Parathyroid adenoma (tissue), 2 donors: Measurements from ENCODE around the gene ZMAT3.

Source experiments
- H2AFZ ChIP-seq: fragments of 300-600 bp; sonication (generic); one replicate; pipeline ENCODE4 v1.7.0; 2017; ENCODE audit warnings: antibody characterized with exemption, mild to moderate bottlenecking
- H3K27ac ChIP-seq: fragments of 300-600 bp; sonication (generic); one replicate; pipeline ENCODE4 v1.7.0; 2017
- H3K27me3 ChIP-seq: fragments of 300-600 bp; sonication (generic); one replicate; pipeline ENCODE4 v1.7.0; 2017; ENCODE audit warnings: low read length; ENCODE audit not compliant: control insufficient read depth, insufficient read depth
- H3K36me3 ChIP-seq: fragments of 300-600 bp; sonication (generic); one replicate; pipeline ENCODE4 v1.7.0; 2017; ENCODE audit warnings: low read length; ENCODE audit not compliant: control insufficient read depth, insufficient read depth
- H3K4me1 ChIP-seq: fragments of 300-600 bp; sonication (generic); one replicate; pipeline ENCODE4 v1.7.0; 2017; ENCODE audit warnings: control low read depth
- H3K4me2 ChIP-seq: fragments of 300-600 bp; sonication (generic); one replicate; pipeline ENCODE4 v1.7.0; 2017; ENCODE audit warnings: low read length
- H3K4me3 ChIP-seq: fragments of 300-600 bp; sonication (generic); one replicate; pipeline ENCODE4 v1.7.0; 2017; ENCODE audit warnings: low read depth, low read length
- H3K79me2 ChIP-seq: fragments of 300-600 bp; sonication (generic); one replicate; pipeline ENCODE4 v1.7.0; 2017; ENCODE audit warnings: control low read depth
- H3K9ac ChIP-seq: fragments of 300-600 bp; sonication (generic); one replicate; pipeline ENCODE4 v1.7.0; 2017; ENCODE audit warnings: mild to moderate bottlenecking
- H3K9me3 ChIP-seq: fragments of 300-600 bp; sonication (generic); one replicate; pipeline ENCODE4 v1.7.0; 2017; ENCODE audit warnings: low read length; ENCODE audit not compliant: control insufficient read depth
- TF ChIP-seq, protein P1 (sequence below): fragments of 300-600 bp; sonication (generic); IDR thresholded peaks from one replicate; pipeline ENCODE4 v1.7.0; 2017; ENCODE audit warnings: antibody characterized with exemption, mild to moderate bottlenecking
- donor health status: primary hyperparathyroidism.

The ZMAT3 gene

DNA sequence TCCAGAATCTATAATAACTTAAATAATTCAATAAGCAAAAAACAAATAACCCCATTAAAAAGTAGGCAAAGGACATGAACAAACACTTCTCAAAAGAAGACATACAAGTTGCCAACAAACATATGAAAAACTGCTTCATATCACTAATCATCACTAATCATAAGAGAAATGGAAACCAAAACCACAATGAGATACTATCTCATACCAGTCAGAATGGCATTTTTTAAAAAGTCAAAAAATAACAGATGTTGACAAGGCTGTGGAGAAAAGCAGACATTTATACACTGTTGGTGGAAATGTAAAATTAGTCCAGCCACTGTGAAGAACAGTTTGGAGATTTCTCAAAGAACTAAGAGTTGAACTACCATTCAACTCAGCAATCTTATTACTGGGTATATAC is 19.5 kb upstream of the ZMAT3 start:
- Histone ChIP-seq H3K4me3 (no peak overlapping the region), H3K79me2 (no peaks in the 10 kb centered on the region), H3K9ac (no peak overlapping the region), H2AFZ (no peak overlapping the region), H3K36me3 (no peaks in the 10 kb centered on the region), H3K9me3 (no peaks in the 10 kb centered on the region), H3K27ac (no peak overlapping the region), H3K4me1 (no peaks in the 10 kb centered on the region), H3K27me3 (no peaks in the 10 kb centered on the region), H3K4me2 (no peak overlapping the region)
- TF ChIP-seq, protein P1, sequence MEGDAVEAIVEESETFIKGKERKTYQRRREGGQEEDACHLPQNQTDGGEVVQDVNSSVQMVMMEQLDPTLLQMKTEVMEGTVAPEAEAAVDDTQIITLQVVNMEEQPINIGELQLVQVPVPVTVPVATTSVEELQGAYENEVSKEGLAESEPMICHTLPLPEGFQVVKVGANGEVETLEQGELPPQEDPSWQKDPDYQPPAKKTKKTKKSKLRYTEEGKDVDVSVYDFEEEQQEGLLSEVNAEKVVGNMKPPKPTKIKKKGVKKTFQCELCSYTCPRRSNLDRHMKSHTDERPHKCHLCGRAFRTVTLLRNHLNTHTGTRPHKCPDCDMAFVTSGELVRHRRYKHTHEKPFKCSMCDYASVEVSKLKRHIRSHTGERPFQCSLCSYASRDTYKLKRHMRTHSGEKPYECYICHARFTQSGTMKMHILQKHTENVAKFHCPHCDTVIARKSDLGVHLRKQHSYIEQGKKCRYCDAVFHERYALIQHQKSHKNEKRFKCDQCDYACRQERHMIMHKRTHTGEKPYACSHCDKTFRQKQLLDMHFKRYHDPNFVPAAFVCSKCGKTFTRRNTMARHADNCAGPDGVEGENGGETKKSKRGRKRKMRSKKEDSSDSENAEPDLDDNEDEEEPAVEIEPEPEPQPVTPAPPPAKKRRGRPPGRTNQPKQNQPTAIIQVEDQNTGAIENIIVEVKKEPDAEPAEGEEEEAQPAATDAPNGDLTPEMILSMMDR: no peak

DNA sequence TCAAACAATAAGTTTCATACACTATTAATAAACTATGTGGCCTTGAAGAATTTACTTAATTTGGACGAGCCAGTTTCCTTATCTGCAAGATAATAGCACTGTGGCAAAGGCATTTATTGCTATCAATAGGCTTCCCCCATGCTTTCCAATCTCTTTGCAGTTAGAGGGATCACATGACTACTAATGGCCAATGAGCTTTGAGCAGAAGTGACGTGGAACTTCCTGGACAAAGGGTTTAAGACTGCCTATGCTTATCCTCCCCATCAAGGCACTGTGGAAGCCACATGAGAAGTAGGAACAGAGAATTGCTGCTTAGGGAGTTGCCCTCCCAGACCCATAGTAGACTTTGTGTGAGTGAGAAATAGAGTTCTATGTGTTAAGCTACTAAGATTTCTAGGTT is 16.7 kb upstream of the ZMAT3 start:
- TF ChIP-seq, protein P1: no peak
- Histone ChIP-seq H3K27ac (no peak overlapping the region), H2AFZ (no peak overlapping the region), H3K4me2 (no peak overlapping the region), H3K36me3 (no peaks in the 10 kb centered on the region), H3K4me1 (no peaks in the 10 kb centered on the region), H3K9ac (no peak overlapping the region), H3K79me2 (no peaks in the 10 kb centered on the region), H3K4me3 (no peak overlapping the region), H3K9me3 (no peaks in the 10 kb centered on the region), H3K27me3 (no peaks in the 10 kb centered on the region)

DNA sequence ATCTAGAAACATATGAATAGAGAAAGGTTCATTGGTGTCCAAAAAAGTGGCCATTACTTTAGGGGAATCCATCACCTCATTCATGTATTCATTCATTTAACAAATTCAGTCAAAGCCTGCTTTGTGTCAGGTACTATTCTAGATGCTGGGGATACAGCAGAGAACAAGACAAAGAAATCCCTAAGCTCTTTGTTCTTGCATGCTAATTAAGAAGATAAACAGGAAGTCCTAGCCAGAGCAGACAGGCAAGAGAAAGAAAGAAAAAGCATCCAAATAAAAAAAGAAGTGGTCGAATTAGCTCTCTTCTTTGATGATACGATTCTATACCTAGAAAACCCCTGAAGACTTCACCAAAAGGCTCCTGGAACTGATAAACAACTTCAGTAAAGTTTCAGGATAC is 12.4 kb upstream of the ZMAT3 start:
- H2AFZ ChIP-seq: no peak overlapping the region
- H3K9me3 ChIP-seq: no peaks in the 10 kb centered on the region
- H3K4me3 ChIP-seq: no peak overlapping the region
- H3K4me1 ChIP-seq: no peaks in the 10 kb centered on the region
- H3K27me3 ChIP-seq: no peaks in the 10 kb centered on the region
- TF ChIP-seq, protein P1: no peak
- no peak overlapping the region for H3K9ac ChIP-seq
- no peak overlapping the region for H3K4me2 ChIP-seq
- H3K36me3 ChIP-seq: no peaks in the 10 kb centered on the region
- H3K79me2 ChIP-seq: no peaks in the 10 kb centered on the region
- H3K27ac ChIP-seq: no peak overlapping the region

DNA sequence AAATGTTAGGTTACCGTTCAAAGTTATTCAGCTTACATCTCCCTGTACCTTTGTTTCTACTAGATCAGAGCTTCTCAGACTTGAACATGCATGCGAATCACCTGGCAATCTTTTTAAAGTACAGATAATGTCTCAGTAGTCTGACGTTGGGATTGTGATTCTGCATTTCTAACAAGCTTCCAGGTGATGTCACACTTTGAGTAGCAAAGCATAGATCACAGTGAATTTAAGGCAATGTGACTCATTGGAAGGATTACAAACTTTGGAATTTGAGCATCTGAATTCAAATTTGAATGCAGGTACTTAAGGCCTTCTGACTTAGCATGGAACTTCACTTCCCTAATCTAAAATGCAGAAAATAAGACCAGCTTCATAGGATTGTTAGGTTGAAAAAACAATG is 10.8 kb upstream of the ZMAT3 start:
- H3K9me3 ChIP-seq: no peaks in the 10 kb centered on the region
- no peak overlapping the region for H3K9ac ChIP-seq
- TF ChIP-seq, protein P1: no peak
- no peaks in the 10 kb centered on the region for H3K27me3 ChIP-seq
- no peak overlapping the region for H3K4me3 ChIP-seq
- no peak overlapping the region for H3K27ac ChIP-seq
- no peak overlapping the region for H3K4me2 ChIP-seq
- no peak overlapping the region for H2AFZ ChIP-seq
- H3K79me2 ChIP-seq: no peaks in the 10 kb centered on the region
- H3K4me1 ChIP-seq: no peaks in the 10 kb centered on the region
- H3K36me3 ChIP-seq: no peaks in the 10 kb centered on the region

DNA sequence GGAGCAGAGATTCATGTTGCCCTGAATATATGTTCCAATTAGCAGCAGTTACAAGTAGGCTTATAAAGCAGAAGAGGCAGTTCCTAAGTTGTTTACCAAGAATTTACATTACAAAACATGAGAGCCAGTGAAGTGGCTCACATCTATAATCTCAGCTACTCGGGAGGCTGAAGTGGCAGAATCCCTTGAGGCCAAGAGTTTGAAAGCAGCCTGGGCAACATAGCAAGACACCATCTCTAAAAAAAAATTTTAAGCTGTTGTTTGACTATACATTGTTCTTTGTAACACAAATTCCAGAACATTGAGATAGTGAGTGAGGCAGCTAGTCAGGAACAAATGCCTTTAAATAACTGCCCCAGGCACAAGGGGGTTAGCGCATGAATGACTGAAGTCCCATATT is 10.3 kb upstream of the ZMAT3 start:
- TF ChIP-seq, protein P1: no peak
- no peaks in the 10 kb centered on the region for H3K4me1 ChIP-seq
- no peak overlapping the region for H2AFZ ChIP-seq
- H3K36me3 ChIP-seq: no peaks in the 10 kb centered on the region
- no peak overlapping the region for H3K4me3 ChIP-seq
- H3K9me3 ChIP-seq: no peaks in the 10 kb centered on the region
- no peak overlapping the region for H3K4me2 ChIP-seq
- H3K79me2 ChIP-seq: no peaks in the 10 kb centered on the region
- H3K27me3 ChIP-seq: no peaks in the 10 kb centered on the region
- H3K9ac ChIP-seq: no peak overlapping the region
- H3K27ac ChIP-seq: no peak overlapping the region
